HG02840 (cell line): Measurements from ENCODE around the gene PPP4R1.

Experiments used
- ATAC-seq: cut with Tn5 transposase; IDR thresholded peaks from one replicate; pipeline ENCODE4 v1.9.1; 2021; ENCODE audit warnings: mild to moderate bottlenecking, moderate library complexity, moderate number of reproducible peaks; ENCODE audit not compliant: unreplicated experiment, low FRiP score

PPP4R1 gene

DNA sequence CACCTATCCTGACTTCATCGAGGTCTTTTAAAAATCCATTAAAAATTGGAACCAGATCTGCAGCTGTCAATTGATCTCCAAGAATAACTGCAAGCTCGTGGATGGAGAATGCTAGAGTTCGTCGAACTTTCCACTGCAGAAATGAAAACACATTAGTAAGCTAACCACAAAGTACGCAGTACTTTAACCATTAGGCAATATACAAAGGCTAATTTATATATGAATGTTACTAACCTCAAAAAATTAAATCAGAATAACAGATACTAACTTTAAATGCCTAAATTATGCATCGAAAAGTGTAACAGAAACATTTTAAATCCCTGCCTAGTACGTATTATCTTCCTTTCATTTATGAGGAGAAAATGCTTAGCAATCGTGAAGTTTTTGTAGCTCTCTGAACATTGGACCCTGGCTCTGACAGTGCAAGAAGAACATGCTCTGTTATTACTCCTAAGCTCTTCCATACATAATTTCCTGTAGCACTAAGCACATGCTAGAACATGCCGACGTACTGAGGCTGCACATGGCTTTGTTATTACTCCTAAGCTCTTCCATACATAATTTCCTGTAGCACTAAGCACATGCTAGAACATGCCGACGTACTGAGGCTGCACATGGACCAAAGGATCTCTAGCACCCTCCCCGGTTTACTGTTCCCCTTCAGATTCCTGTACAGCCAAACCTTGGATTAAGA is 57.0 kb downstream of the PPP4R1 start:
- ATAC-seq: no peak

DNA sequence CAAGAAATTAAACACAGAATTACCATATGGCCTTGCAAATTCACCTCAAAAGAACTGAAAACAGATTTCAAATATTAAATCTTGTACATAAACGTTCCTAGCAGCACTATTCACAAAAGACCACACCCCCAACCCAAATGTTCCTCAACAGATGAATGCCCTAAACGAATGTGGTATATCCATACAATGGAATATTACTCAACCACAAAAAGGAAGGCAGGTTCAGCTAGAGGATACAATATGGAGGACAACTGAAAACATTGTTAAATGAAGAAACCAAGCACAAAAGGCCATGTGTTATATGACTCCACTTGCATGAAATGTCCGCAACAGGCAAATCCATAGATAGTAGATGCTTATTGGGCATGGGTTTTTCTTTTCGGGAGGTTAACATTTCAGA is 61.7 kb downstream of the PPP4R1 start:
- ATAC-seq: no peak

DNA sequence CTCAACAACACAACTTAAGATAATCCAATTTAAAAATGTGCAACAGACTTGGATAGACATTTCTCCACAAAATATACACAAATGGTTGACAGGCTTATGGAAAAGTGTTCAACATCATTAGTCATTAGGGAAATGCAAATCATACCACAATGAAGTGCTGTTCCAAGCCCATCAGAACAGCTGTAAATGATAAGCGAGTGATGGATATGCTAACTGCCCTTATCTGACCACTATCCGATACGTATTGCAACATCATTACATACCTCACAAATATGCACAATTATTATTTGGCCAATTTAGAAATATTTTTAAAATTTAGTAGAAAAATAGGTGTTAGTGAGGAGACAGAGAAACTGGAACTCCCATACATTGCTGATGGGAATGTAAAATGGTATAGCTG is 62.2 kb downstream of the PPP4R1 start:
- no peak for ATAC-seq

DNA sequence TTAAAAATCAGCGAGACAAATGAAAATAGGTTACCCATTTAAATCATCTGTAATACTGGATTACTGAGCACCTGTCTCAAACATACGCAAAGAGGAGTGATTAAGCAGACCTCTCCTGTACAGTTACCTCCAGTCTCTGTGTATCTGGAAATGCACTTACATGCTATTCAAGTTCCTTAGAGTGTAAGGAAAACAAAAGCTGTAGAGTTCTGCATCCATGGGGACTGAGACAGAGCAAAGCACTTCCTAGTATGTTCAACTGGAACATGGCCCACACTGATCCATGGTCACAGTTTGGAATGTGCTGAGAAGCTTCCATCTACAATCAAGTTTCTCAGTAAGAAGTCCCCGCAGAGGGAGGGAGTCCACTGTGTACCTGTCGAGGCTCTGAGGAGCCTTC is 63.9 kb downstream of the PPP4R1 start:
- no peak for ATAC-seq

DNA sequence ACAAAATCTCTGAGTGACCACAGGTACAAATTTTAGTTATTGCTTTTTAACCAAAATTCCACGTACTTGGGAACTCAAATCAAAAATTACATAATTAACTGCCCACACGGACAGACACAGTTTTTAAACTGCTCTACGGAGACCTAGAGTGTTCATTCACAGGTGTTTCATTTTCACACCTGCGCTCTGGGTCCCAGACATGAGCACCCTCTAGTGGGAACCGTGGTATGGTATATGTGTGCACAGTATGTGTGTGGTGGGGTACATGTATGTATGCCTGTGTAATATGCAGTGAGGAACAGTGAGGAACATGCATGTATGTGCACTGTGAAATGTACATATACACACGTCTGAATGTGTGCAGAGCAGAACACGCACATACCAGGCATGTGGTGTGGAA is 65.0 kb downstream of the PPP4R1 start:
- no peak for ATAC-seq

DNA sequence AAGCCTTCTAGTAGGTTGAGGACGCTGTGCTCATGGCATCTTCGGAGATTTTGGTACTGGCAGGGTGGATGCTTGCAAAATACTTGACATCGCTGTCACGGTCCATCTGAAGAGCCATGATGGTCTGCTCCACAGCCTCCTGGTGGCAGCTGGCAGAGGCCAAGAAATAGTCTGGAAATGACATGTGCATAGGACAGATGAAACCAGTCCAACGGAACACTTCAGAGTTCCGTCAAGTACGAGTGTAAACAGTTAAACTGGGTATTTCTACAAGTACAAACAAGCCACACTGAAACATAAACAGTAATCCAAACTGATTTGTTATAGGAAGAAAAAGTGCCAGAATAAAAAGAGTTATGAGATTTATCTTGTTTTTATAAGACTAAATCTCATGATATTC is 66.6 kb downstream of the PPP4R1 start:
- ATAC-seq: no peak

DNA sequence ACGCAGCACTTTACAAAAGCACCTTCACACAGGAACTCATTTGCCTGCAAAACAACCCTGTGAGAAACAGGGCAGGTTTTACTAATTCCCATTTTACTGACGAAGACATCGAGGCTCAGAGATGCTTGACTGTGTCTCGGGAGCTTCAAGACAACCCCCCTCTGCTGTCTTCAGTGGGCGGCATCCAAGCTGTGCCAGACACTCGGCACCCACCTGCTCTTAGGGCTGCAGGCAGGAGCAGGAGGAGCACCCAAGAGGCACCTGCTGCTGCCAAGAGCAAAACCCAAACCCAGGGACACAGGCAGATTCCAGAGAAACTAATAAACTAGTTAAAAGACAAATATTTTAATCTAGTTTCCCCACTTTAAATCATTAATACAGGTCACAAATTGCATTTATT is 67.9 kb downstream of the PPP4R1 start:
- no peak for ATAC-seq

DNA sequence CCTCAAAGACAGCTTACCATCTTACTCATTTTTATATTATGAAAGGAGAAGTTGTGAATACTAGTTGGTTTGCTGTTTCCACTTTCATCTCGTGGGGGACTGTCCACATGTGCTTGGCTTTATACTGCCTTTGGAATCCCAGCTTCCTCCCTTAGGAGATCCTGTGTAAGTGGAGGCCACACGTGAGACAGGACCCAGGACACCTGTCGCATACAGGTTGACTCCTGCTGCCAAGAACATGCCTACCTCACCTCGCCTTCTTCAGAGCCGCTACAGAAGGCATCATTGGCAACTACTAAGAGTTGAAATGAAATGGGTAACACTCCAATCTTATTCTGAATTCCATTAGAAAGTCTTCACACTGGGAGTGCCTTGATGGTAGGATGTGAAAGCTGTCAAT is 69.3 kb downstream of the PPP4R1 start:
- ATAC-seq: no peak

DNA sequence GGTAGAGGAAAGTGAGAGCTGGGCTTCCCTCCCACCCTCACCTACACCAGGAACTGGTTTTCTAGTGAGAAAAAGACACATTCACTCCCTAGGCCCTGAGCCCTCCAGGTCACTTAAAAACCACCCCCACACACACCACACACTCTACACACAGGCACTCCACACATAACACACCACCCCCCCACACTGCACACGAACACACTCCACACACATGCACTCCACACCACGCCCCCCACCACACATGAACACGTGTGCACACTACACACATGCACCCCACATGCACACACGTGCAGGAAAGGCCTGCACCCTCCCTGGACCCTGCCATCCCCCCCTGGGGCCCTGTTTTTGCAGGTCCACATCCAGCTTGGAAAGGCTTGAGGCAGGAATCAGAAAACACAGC is 71.4 kb downstream of the PPP4R1 start:
- no peak for ATAC-seq

DNA sequence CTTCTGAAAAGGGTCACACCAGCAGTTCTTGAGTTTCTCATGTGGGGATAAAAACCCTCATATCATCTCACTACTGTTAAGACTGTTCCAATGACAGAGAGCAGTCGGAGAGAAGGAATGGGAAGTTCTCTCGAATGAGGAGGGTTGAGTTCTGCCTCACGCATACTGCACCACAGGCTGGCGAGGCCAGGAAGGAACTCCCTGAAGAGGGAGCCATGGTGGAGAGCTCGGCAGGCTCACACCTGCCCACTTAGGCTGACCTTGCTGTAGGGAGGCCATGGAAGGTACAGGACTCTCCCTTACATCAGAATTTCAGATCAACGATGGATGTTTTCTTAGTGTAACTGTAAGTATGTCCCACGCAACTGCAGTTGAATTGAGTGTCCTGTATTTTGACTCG is 74.4 kb downstream of the PPP4R1 start:
- ATAC-seq: no peak

DNA sequence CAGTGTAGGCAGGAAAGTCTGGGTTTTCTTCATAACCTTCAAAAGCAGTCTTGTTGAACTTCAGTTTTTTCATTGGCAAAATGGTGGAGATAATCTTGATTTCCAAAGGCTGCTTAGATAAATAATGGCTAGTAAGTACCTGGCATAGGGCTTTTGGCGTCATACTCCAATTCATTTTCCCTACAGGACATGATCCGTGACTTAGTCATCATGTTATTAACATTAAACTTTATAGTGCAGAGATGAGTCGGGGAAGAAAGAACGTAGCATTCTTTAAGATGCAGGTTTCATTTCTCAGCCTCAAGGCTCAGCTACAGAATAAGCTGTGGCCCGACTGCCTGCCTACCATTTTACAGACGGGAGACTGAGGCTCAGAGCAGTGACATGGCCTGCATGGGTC is 75.1 kb downstream of the PPP4R1 start:
- ATAC-seq: no peak

DNA sequence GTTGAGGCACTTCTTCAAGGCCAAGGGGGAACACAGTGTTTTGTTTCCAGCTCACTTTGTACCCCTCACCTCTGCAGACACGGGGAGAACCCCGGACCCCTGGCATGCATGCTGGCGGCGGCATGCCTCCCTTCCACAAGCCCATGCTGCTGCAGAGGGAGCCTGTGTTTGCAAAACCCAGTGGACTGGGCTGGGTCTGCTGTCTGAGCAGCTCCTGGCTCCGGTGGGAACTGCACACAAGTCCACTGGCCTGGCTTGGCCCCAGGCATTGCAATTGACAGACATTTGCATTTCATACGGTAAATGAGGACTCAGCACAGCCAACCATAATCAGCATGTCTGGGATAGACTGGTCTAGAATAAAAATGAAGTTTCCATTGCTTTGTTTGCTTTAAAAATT is 76.7 kb downstream of the PPP4R1 start:
- ATAC-seq: no peak

DNA sequence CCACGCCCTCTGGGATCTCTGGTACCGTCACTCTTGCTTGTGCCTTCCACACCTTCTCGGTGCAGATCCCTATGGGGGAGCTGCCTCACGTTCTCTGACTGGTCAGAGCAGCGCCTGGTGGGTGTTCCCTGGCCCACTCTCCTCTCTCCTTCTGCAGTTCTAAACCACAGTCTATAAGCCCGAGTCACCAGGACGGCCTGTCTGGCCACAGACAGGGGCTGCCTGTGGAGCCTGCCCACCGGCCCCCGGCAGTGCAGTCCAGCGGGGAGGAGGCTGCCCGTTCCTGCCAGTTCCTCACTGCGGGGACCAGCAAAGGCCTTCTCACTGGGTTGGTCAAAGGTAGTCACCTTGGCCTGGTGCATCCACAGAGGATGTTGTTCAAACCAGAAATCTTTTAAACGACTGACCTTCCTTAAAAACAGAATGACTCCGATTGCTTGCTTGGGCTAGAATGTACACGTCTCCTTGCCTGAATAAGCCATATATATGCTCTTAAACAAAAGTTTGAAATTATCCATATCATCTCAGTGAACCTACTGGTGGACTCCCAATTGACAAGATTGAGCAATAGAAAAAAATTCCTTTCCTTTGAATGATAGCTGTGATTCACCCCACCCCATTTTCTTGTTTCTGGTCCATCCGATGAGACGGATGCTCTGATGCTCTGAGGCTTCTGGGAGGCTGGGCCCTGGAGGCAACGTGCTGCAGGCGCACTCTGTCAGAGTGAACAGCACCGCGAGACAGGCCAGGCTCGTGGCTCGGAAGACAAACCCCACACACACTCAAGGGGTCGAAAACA is 77.8 kb downstream of the PPP4R1 start:
- no peak for ATAC-seq

DNA sequence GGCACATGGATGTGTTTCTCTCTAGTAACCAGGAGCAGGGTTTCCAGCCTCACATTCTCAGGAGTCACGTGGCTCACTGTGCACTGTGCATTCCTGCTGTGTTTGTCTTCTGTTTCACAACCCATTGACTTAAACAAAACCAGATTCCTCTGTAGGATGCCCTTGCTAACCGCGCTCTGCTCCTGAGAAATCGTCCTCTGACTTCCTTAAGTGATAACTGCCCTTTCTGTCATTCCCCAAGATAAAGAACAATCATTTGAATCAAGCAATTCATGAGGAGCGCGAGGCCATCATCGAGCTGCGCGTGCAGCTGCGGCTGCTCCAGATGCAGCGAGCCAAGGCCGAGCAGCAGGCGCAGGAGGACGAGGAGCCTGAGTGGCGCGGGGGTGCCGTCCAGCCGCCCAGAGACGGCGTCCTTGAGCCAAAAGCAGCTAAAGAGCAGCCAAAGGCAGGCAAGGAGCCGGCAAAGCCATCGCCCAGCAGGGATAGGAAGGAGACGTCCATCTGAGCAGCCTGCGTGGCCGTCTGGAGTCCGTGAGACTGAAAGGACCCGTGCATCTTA is 78.8 kb downstream of the PPP4R1 start:
- ATAC-seq: no peak

DNA sequence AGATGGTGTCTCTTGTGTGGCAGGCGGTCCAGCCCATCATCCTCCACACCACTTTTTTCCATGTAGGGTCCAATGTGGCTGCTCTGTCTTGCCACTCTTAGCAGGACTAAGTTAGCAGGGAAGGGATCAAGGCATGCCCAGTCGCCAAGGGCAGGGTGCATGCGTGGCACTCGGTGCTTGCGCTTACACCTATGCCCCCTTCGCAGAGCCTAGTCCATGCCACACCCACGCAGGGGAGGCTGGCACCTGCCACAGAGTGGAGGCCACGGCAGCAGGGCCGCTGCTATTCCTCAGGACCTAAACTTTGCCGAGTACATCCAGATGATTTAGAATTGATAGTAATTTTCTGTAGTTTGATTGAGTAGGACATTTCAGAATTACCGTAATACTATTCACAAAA is 79.5 kb downstream of the PPP4R1 start:
- no peak for ATAC-seq

DNA sequence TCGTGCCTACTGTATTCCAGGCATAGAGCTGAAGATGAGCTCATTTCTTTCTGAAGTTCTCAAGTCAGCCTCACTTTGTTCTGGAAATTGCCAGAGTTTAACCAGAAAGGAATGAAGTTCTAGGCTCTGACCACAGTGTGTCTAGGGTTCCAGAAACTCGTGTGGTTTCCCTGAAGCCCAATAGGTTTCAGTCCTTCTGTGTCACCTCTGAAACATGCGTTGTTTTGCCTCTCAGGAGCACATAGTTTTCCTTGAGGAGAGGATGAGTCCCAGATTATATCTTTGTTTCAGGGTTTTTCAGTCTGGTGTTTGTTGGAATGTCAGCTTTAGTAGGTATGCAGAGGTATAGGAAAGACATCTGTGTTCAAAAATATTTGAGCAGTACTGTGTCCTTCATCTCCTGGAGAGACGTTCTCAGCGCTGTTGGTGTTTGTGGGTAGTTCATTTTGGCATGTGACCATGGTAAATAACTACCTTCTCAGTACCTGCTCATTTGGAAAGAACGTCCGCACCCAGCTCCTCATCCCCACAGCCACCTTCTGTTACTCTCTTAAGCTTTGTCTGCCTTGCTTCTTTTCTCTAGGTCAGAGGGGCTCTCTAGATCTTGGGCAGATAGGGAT is 82.5 kb downstream of the PPP4R1 start:
- no peak for ATAC-seq

DNA sequence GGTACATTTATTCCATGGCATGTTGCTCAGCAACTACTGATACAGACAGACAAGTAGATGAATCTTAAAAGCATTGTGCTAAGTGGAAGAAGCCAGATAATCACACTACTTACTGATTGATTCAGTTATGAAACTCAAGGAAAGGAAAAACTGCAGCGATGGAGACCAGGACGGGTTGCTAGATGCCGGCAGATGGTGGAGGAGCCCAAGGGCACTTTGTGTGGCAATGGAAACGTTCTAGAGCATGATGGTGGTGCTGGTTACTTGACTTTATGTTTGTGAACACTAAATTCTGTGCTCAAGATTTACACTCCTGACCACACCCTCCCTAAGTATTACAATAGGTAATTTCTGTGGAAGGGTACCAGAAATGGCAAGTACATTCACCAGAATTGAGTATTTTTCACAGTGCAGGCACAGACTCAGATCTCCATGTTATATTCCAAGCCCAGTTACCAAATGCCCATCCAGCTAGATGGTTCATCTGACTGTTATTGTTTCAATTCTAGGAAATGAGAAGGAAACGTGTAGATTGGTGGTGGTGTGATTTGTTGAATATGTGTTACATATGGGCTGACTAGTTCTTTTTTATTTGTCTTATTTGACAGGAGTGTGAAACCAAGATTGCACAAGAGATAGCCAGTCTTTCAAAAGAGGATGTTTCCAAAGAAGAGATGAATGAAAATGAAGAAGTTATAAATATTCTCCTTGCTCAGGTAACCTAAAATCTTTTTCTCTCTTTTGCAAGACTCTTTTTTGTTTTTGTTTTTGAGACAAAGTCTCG is 83.9 kb downstream of the PPP4R1 start:
- ATAC-seq: no peak

DNA sequence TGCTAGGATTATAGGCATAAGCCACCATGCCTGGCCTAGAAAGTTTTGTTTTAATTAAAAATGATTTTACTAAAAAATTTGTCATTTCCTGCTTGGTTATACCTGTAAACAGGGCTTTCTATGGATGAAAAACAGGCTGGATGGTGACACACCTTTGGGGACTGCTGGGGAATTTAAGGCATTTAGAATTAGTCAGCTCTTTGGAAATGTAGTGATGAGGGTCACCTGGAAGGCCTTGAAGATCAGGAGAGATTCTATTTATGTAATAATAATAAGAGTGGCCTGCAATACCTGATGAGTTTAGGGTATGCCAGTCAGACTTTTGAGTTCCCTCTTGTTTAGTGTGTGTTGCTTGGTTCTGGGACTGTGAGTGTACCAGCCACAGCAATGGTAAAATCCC is 87.9 kb downstream of the PPP4R1 start:
- no peak for ATAC-seq

DNA sequence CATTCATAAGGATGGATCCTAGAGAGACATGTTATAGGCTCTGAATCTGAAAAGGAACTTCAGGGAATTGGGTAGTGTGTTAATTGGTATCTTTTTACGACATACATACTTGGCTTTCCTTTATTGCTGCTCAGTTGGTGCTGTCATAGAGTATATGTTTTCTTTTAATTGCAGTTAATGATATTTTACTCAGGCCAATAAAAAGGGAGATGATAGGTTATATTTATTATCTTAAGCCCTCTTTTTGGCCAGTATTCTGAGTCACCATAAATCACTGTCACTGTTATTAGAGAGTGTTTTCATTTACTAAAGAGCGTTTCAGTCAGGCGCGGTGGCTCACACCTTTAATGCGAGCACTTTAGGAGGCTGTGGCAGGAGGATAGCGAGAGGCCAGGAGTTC is 91.4 kb downstream of the PPP4R1 start:
- ATAC-seq: no peak

DNA sequence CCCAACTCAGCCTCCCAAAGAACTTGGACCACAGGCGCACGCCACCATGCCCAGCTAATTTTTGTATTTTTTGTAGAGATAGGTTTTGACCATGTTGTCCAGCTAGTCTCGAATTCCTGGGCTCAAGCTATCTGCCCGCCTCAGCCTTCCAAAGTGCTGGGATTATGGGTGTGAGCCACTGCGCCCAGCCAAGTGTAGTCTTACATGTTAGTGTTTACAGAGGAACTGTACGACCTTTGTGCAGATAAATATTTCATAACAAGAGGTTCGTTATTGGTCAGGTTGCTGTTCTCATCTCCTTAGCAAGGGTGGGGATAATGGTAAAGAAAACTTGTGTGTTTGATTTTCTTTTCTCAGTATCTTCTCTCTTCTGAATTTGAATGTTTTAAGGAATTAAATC is 92.6 kb downstream of the PPP4R1 start:
- no peak for ATAC-seq

DNA sequence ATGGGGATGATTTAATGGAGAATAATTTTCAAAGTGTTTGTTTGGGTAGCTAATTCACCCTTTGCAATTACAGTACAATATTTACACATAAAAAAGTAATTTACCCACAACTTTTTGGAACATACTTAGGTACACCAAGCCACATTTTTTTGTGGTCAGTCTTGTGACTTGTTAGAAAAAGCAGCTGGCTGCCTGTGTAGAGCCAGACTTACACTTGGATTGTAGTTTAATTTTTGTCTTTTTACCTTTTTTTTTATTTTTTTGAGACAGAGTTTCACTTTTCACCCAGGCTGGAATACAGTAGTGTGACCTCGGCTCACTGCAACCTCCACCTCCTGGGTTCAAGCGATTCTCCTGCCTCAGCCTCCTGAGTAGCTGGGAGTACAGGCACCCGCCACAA is 93.7 kb downstream of the PPP4R1 start:
- ATAC-seq: no peak
